ENCODE data around the gene ESPL1. TPM values are rescaled to one million over a fixed set of nuclear protein-coding genes. Genes with fewer than 3 reads are reported as not detected.
"Not testable (repeated sequence)": the region's sequence is repeated elsewhere in the genome, so short reads cannot be mapped to it uniquely, and the experiment has no call there.

ESPL1 gene
- total RNA-seq, 2 donors from 2014 or later: 33.3 to 50.7 TPM

DNA sequence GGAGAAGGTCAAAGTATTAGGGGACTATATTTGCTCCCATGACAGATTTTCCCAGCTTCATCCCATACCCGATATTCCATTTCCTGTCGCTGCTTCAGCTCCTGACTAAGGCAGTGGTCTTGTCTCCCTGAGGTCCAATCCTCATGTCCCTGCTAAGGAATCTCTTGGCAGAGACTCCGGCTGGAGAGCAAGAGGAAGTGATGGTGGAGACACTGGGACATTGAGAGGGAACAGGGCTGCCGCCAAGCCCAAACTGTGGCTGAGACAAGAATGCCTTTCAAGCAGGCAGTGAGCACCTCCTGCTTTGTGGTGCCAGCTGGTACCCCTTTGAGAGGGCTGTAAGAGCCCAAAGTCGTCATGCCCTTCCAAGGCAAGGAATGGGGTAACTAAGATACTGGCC, 62.6 kb downstream of the ESPL1 start:
- H3K9me3 Mint-ChIP-seq: no peaks in the 10 kb centered on the region
- H3K36me3 ChIP-seq (ENCODE audit: control insufficient read depth, insufficient read depth, low read length): no peaks in the 10 kb centered on the region
- H3K4me3 Mint-ChIP-seq: no peak overlapping the region
- no peak overlapping the region for H3K9ac ChIP-seq (ENCODE audit: extremely low read depth, low read length, poor library complexity, severe bottlenecking)
- H3K36me3 Mint-ChIP-seq (ENCODE audit: low read depth): no peaks in the 10 kb centered on the region
- H3K4me3 ChIP-seq (ENCODE audit: low read length): no peak overlapping the region
- DNase-seq: no peak
- TF ChIP-seq, protein P1, sequence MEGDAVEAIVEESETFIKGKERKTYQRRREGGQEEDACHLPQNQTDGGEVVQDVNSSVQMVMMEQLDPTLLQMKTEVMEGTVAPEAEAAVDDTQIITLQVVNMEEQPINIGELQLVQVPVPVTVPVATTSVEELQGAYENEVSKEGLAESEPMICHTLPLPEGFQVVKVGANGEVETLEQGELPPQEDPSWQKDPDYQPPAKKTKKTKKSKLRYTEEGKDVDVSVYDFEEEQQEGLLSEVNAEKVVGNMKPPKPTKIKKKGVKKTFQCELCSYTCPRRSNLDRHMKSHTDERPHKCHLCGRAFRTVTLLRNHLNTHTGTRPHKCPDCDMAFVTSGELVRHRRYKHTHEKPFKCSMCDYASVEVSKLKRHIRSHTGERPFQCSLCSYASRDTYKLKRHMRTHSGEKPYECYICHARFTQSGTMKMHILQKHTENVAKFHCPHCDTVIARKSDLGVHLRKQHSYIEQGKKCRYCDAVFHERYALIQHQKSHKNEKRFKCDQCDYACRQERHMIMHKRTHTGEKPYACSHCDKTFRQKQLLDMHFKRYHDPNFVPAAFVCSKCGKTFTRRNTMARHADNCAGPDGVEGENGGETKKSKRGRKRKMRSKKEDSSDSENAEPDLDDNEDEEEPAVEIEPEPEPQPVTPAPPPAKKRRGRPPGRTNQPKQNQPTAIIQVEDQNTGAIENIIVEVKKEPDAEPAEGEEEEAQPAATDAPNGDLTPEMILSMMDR (conservative IDR thresholded peaks at IDR 0.05): no peak
- no peaks in the 10 kb centered on the region for H3K9me3 ChIP-seq (ENCODE audit: control insufficient read depth, low read length)
- H3K27ac Mint-ChIP-seq: no peak overlapping the region
- peaks cover 10% of the 10 kb centered on the region for H3K4me1 Mint-ChIP-seq
- WGBS, 2 experiments (ENCODE audit: insufficient coverage in 1 of 2, insufficient read length in 1 of 2): 89 to 92% methylated on average over 5 of the region's 5 CpGs
- H3K27me3 ChIP-seq (ENCODE audit: control insufficient read depth, insufficient read depth, low read length, poor library complexity, severe bottlenecking): peaks cover 7% of the 10 kb centered on the region
- peaks cover 56% of the 10 kb centered on the region for H3K27me3 Mint-ChIP-seq (ENCODE audit: insufficient read depth)
- no peak overlapping the region for H3K27ac ChIP-seq (ENCODE audit: low read depth, low read length)
- peaks cover 5% of the 10 kb centered on the region for H3K4me1 ChIP-seq (ENCODE audit: control insufficient read depth, insufficient read depth, low read length)

- H3K27me3 ChIP-seq (ENCODE audit: control insufficient read depth, insufficient read depth, low read length, poor library complexity, severe bottlenecking); H3K4me1 Mint-ChIP-seq; H3K36me3 ChIP-seq (ENCODE audit: control insufficient read depth, insufficient read depth, low read length); H3K9me3 ChIP-seq (ENCODE audit: control insufficient read depth, low read length); H3K4me3 ChIP-seq (ENCODE audit: low read length); DNase-seq; H3K27ac ChIP-seq (ENCODE audit: low read depth, low read length); H3K4me3 Mint-ChIP-seq; H3K9me3 Mint-ChIP-seq; H3K9ac ChIP-seq (ENCODE audit: extremely low read depth, low read length, poor library complexity, severe bottlenecking); H3K27ac Mint-ChIP-seq; H3K36me3 Mint-ChIP-seq (ENCODE audit: low read depth); H3K4me1 ChIP-seq (ENCODE audit: control insufficient read depth, insufficient read depth, low read length): not testable (repeated sequence)
- H3K27me3 Mint-ChIP-seq (ENCODE audit: insufficient read depth): peaks cover 50% of the 10 kb centered on the region
These were observed 64.2 kb downstream of the ESPL1 start for GRCh38 chr12:53332339-53332738.

DNA sequence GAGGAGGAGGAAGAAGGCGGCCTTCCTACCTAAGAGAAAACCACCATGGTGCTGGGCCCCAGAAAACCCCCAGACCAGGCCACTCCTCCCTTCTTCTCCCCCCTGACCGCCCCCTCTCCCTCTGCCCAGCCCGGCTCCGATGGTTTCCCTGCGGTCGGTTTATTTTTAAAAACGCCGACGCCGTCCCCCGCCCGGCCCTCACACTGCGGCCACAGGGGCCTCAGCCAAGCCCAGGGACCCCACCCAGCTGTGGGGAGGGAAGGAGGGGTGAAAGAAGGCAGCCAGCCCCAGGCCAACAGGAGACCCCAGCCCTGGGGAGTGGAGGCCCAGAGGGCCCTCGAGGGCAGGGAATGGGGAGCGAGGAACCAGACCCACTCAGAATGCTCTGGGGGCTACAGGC, 64.6 kb downstream of the ESPL1 start:
- Histone ChIP-seq H3K36me3 (ENCODE audit: control insufficient read depth, insufficient read depth, low read length) (no peaks in the 10 kb centered on the region), H3K9ac (ENCODE audit: extremely low read depth, low read length, poor library complexity, severe bottlenecking) (no peak overlapping the region), H3K27me3 (ENCODE audit: control insufficient read depth, insufficient read depth, low read length, poor library complexity, severe bottlenecking) (no peaks in the 10 kb centered on the region), H3K9me3 (ENCODE audit: control insufficient read depth, low read length) (no peaks in the 10 kb centered on the region), H3K27ac (ENCODE audit: low read depth, low read length) (no peak overlapping the region), H3K4me1 (ENCODE audit: control insufficient read depth, insufficient read depth, low read length) (no peaks in the 10 kb centered on the region), H3K4me3 (ENCODE audit: low read length) (no peak overlapping the region)
- no peak for DNase-seq
- peaks cover 46% of the 10 kb centered on the region for H3K27me3 Mint-ChIP-seq (ENCODE audit: insufficient read depth)
- no peaks in the 10 kb centered on the region for H3K36me3 Mint-ChIP-seq (ENCODE audit: low read depth)
- TF ChIP-seq, protein P1 (conservative IDR thresholded peaks at IDR 0.05): no peak
- H3K27ac Mint-ChIP-seq: no peak overlapping the region
- H3K4me1 Mint-ChIP-seq: peaks cover 6% of the 10 kb centered on the region
- no peaks in the 10 kb centered on the region for H3K9me3 Mint-ChIP-seq
- 90 to 100% methylated on average over 2 to 14 of the region's 15 CpGs for WGBS, 2 experiments (ENCODE audit: insufficient coverage in 1 of 2, insufficient read length in 1 of 2)
- no peak overlapping the region for H3K4me3 Mint-ChIP-seq

GRCh38 chr12:53333289-53333688, 65.2 kb downstream of the ESPL1 start:
- Histone ChIP-seq H3K4me1 (ENCODE audit: control insufficient read depth, insufficient read depth, low read length) (no peaks in the 10 kb centered on the region), H3K27me3 (ENCODE audit: control insufficient read depth, insufficient read depth, low read length, poor library complexity, severe bottlenecking) (no peaks in the 10 kb centered on the region), H3K9me3 (ENCODE audit: control insufficient read depth, low read length) (no peaks in the 10 kb centered on the region), H3K9ac (ENCODE audit: extremely low read depth, low read length, poor library complexity, severe bottlenecking) (no peak overlapping the region), H3K4me3 (ENCODE audit: low read length) (no peak overlapping the region), H3K27ac (ENCODE audit: low read depth, low read length) (no peak overlapping the region), H3K36me3 (ENCODE audit: control insufficient read depth, insufficient read depth, low read length) (no peaks in the 10 kb centered on the region)
- peaks cover 41% of the 10 kb centered on the region for H3K27me3 Mint-ChIP-seq (ENCODE audit: insufficient read depth)
- H3K4me1 Mint-ChIP-seq: peaks cover 7% of the 10 kb centered on the region
- no peak for DNase-seq
- 87 to 92% methylated on average over 2 to 4 of the region's 4 CpGs for WGBS, 2 experiments (ENCODE audit: insufficient coverage in 1 of 2, insufficient read length in 1 of 2)
- no peak overlapping the region for H3K4me3 Mint-ChIP-seq
- H3K27ac Mint-ChIP-seq: no peak overlapping the region
- H3K9me3 Mint-ChIP-seq: no peaks in the 10 kb centered on the region
- H3K36me3 Mint-ChIP-seq (ENCODE audit: low read depth): no peaks in the 10 kb centered on the region
- TF ChIP-seq, protein P1 (conservative IDR thresholded peaks at IDR 0.05): no peak

All from endodermal cell (in vitro differentiated cells).